ENCODE measurements around the gene SMTNL1. TPM values are rescaled to one million over a fixed set of nuclear protein-coding genes. Genes with fewer than 3 reads are reported as not detected.

SMTNL1 gene
- total RNA-seq, 2 donors from 2014 or later = 0.22 TPM

DNA sequence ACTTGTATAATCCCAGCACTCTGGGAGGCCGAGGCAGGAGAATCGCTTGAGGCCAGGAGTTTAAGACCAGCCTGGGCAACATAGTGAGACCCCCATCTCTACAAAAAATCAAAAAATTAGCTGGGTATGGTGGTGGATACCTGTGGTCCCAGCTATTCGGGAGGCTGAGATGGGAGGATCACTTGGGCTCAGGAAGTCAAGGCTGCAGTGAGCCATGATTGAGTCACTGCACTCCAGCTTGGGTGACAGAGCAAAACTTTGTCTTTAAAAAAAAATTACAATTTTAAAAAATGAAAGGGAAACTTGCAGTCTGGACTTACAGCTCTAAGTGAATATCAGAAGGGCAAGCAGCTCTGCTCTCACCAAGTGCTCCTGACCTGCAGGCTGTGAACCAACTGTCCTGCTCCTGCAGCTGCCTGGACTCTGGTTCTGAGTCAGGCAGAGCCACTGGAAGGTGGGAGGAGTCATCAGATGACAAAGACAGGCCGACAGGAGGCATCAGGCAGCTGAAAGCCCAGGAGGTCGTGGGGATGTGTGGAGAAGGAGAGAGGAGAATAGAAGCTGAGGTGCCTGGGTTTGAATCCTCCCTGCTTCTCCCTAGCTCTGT lies 9.6 kb downstream of the SMTNL1 start:
- peaks cover 21% of the 10 kb centered on the region for H3K4me1 Mint-ChIP-seq
- H3K36me3 ChIP-seq (ENCODE audit: control insufficient read depth, insufficient read depth, low read length) = no peaks in the 10 kb centered on the region
- peaks cover 15% of the 10 kb centered on the region for H3K27me3 Mint-ChIP-seq (ENCODE audit: insufficient read depth)
- no peaks in the 10 kb centered on the region for H3K27me3 ChIP-seq (ENCODE audit: control insufficient read depth, insufficient read depth, low read length, poor library complexity, severe bottlenecking)
- peak; percentile 44 for TF ChIP-seq CTCF (conservative IDR thresholded peaks at IDR 0.05)
- 50 to 65% methylated on average over 2 to 5 of the region's 5 CpGs for WGBS, 2 experiments (ENCODE audit: insufficient coverage in 1 of 2, insufficient read length in 1 of 2)
- no peaks in the 10 kb centered on the region for H3K9me3 Mint-ChIP-seq
- DNase-seq = peak; percentile 84
- peak overlapping the region; percentile 82 for H3K27ac Mint-ChIP-seq
- no peaks in the 10 kb centered on the region for H3K36me3 Mint-ChIP-seq (ENCODE audit: low read depth)
- peaks cover 8% of the 10 kb centered on the region for H3K4me1 ChIP-seq (ENCODE audit: control insufficient read depth, insufficient read depth, low read length)
- H3K9me3 ChIP-seq (ENCODE audit: control insufficient read depth, low read length) = no peaks in the 10 kb centered on the region
- no peak overlapping the region for H3K9ac ChIP-seq (ENCODE audit: extremely low read depth, low read length, poor library complexity, severe bottlenecking)
- no peak overlapping the region for H3K4me3 ChIP-seq (ENCODE audit: low read length)
- no peak overlapping the region for H3K27ac ChIP-seq (ENCODE audit: low read depth, low read length)
- H3K4me3 Mint-ChIP-seq = no peak overlapping the region

DNA sequence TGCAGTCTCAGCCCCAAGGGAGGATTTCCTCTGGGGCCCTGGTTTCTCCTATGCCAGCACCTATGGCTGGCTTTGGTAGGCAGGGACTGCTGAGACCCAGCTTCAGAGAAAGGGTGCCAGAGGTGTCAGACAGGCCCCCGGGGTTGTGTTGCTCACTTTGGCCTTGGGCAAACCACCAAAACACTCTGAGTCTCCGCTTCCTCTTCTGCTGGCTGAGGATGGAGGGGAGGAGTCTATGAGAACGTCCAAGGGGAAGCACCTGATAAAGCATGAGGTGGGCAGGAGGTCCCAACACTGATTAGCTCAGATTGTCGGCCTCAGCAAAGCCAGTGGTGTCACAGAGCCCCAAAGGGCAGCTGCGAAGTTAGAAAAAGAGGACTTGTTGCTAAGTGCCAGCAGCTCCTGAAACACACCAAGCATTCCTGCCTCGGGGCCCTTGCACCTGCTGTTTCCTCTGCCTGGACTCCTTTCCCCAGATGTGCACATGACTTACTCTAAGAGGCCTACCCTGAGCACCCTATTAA lies 10.5 kb downstream of the SMTNL1 start:
- Mint-ChIP-seq H3K9me3 (no peaks in the 10 kb centered on the region), H3K27ac (no peak overlapping the region), H3K4me3 (no peak overlapping the region), H3K4me1 (peaks cover 24% of the 10 kb centered on the region), H3K27me3 (ENCODE audit: insufficient read depth) (peaks cover 8% of the 10 kb centered on the region), H3K36me3 (ENCODE audit: low read depth) (no peaks in the 10 kb centered on the region)
- H3K27me3 ChIP-seq (ENCODE audit: control insufficient read depth, insufficient read depth, low read length, poor library complexity, severe bottlenecking) = no peaks in the 10 kb centered on the region
- no peak overlapping the region for H3K27ac ChIP-seq (ENCODE audit: low read depth, low read length)
- WGBS, 2 experiments (ENCODE audit: insufficient coverage in 1 of 2, insufficient read length in 1 of 2) = 87 to 89% methylated on average over 5 to 6 of the region's 6 CpGs
- H3K4me3 ChIP-seq (ENCODE audit: low read length) = no peak overlapping the region
- TF ChIP-seq CTCF (conservative IDR thresholded peaks at IDR 0.05) = no peak
- no peaks in the 10 kb centered on the region for H3K9me3 ChIP-seq (ENCODE audit: control insufficient read depth, low read length)
- peak; percentile 73 for DNase-seq
- no peaks in the 10 kb centered on the region for H3K36me3 ChIP-seq (ENCODE audit: control insufficient read depth, insufficient read depth, low read length)
- H3K4me1 ChIP-seq (ENCODE audit: control insufficient read depth, insufficient read depth, low read length) = peaks cover 8% of the 10 kb centered on the region
- no peak overlapping the region for H3K9ac ChIP-seq (ENCODE audit: extremely low read depth, low read length, poor library complexity, severe bottlenecking)

GRCh38 chr11:57549983-57550382 lies 12.6 kb downstream of the SMTNL1 start:
- H3K9me3 ChIP-seq (ENCODE audit: control insufficient read depth, low read length) = no peaks in the 10 kb centered on the region
- WGBS, 2 experiments (ENCODE audit: insufficient coverage in 1 of 2, insufficient read length in 1 of 2) = 88 to 93% methylated on average over 6 to 8 of the region's 8 CpGs
- H3K4me1 Mint-ChIP-seq = peaks cover 19% of the 10 kb centered on the region
- DNase-seq = no peak
- H3K4me1 ChIP-seq (ENCODE audit: control insufficient read depth, insufficient read depth, low read length) = peaks cover 8% of the 10 kb centered on the region
- H3K9ac ChIP-seq (ENCODE audit: extremely low read depth, low read length, poor library complexity, severe bottlenecking) = no peak overlapping the region
- H3K27me3 ChIP-seq (ENCODE audit: control insufficient read depth, insufficient read depth, low read length, poor library complexity, severe bottlenecking) = no peaks in the 10 kb centered on the region
- H3K4me3 ChIP-seq (ENCODE audit: low read length) = no peak overlapping the region
- no peaks in the 10 kb centered on the region for H3K27me3 Mint-ChIP-seq (ENCODE audit: insufficient read depth)
- H3K4me3 Mint-ChIP-seq = no peak overlapping the region
- no peak overlapping the region for H3K27ac Mint-ChIP-seq
- H3K9me3 Mint-ChIP-seq = no peaks in the 10 kb centered on the region
- no peak for TF ChIP-seq CTCF (conservative IDR thresholded peaks at IDR 0.05)
- no peaks in the 10 kb centered on the region for H3K36me3 Mint-ChIP-seq (ENCODE audit: low read depth)
- H3K36me3 ChIP-seq (ENCODE audit: control insufficient read depth, insufficient read depth, low read length) = no peaks in the 10 kb centered on the region
- H3K27ac ChIP-seq (ENCODE audit: low read depth, low read length) = no peak overlapping the region

Data from endodermal cell (in vitro differentiated cells).